Fibroblast of mammary gland (primary cell): ENCODE results near the gene DOCK1.

ENCODE experiments used
- DNase-seq: peaks from one replicate; pipeline ENCODE4 v3.0.0-alpha.2; 2010; ENCODE audit warnings: low read depth
- H3K4me3 ChIP-seq: 2 replicates; pipeline ENCODE4 v1.5.1; 2011; ENCODE audit warnings: low read depth, mild to moderate bottlenecking, low read length, moderate library complexity; ENCODE audit not compliant: control insufficient read depth
- TF ChIP-seq, protein P1 (sequence below): conservative IDR thresholded peaks from 2 replicates; pipeline ENCODE4 v1.5.1; 2011; ENCODE audit warnings: low read depth, low read length, inconsistent platforms; ENCODE audit not compliant: control insufficient read depth, insufficient read depth

Gene DOCK1

DNA sequence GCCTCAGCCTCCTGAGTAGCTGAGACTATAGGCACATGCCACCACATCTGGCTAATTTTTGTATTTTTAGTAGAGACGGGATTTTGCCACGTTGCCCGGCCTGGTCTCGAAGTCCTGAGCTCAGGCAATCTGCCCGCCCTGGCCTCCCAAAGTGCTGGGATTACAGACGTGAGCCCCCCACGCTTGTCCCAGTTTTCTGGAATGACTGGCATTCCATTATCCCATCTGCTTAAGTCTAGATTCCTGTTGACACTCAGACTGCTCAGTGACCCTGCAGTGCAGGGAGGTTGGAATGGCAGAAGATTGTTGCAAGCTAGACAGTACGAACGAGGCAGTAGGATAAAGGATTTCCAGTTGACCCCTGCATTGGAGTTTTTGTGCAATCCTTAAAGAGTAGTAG lies 508.8 kb downstream of the DOCK1 start:
- no peak for DNase-seq
- H3K4me3 ChIP-seq, result no peak overlapping the region
- TF ChIP-seq, protein P1, sequence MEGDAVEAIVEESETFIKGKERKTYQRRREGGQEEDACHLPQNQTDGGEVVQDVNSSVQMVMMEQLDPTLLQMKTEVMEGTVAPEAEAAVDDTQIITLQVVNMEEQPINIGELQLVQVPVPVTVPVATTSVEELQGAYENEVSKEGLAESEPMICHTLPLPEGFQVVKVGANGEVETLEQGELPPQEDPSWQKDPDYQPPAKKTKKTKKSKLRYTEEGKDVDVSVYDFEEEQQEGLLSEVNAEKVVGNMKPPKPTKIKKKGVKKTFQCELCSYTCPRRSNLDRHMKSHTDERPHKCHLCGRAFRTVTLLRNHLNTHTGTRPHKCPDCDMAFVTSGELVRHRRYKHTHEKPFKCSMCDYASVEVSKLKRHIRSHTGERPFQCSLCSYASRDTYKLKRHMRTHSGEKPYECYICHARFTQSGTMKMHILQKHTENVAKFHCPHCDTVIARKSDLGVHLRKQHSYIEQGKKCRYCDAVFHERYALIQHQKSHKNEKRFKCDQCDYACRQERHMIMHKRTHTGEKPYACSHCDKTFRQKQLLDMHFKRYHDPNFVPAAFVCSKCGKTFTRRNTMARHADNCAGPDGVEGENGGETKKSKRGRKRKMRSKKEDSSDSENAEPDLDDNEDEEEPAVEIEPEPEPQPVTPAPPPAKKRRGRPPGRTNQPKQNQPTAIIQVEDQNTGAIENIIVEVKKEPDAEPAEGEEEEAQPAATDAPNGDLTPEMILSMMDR, result no peak

DNA sequence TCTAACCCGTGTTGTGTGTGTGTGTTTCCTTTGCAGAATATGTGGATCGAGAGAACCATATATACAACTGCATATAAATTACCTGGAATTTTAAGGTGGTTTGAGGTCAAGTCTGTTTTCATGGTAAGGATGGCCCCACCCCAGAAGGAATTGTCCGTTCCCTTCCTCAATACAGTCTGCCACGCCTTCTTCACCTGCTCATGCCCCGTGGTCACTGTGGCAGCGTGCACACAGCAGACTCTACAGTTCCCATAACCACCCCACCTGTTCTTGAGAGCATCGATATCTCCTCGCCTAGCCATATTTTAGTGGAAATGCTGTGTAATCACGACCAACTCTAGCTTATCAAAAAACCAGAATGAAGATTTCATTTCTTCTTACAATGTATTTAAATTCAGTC lies 509.9 kb downstream of the DOCK1 start:
- no peak overlapping the region for H3K4me3 ChIP-seq
- DNase-seq, result no peak
- TF ChIP-seq, protein P1, result no peak

DNA sequence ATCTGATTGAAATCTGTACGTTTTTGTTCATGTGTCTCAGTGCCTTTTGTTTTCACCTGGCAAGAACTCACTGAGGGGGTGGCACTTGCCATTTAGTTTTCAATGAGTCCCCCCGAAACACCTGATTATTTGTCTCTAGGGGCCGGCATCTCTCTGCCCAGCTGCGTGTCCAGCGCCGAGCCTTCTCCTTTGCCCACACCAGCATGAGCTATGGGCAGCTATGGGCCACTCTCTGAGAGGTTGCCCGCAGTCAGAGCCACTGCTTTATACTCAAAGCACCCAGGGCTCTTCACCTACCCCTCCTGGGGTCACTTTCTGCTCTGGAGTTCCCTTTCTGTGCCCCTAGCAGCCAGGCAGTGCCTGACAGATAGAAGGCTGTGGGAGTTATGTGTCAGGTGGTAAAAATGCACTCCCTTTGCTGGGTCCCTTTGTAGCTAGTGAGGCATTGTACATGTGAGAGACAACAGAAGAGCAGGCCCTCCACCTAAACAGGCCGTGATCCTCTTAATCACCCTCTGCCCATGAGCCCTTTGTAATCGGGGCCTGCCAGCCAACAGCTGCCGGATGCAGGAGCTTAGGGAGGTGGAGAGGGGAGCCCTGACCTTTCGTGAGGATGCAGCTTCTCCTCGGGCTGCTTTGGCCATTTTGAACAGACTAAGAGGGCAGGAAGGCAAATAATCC lies 510.8 kb downstream of the DOCK1 start:
- no peak overlapping the region for H3K4me3 ChIP-seq
- DNase-seq, result no peak
- TF ChIP-seq, protein P1, result no peak

DNA sequence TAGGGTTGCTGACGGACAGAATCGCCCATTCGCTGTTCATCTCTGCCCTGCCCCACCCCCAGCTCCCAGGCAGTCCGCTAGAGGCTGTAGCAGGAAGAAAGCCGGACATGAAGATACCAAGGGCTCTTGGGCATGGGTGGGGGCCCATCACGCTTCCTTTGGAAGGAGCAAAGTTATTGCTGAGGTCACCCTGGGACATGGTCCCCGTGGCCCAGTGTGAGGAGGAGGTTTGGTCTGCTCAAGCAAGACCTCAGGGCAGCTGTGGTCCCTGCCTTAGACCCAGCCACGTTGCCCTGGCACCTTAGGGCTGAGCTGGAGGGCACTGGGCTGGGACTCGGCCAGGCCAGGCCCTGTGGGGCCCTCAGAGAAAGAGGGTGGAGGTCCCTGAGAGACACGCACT lies 511.8 kb downstream of the DOCK1 start:
- DNase-seq, result no peak
- no peak overlapping the region for H3K4me3 ChIP-seq
- TF ChIP-seq, protein P1, result no peak

DNA sequence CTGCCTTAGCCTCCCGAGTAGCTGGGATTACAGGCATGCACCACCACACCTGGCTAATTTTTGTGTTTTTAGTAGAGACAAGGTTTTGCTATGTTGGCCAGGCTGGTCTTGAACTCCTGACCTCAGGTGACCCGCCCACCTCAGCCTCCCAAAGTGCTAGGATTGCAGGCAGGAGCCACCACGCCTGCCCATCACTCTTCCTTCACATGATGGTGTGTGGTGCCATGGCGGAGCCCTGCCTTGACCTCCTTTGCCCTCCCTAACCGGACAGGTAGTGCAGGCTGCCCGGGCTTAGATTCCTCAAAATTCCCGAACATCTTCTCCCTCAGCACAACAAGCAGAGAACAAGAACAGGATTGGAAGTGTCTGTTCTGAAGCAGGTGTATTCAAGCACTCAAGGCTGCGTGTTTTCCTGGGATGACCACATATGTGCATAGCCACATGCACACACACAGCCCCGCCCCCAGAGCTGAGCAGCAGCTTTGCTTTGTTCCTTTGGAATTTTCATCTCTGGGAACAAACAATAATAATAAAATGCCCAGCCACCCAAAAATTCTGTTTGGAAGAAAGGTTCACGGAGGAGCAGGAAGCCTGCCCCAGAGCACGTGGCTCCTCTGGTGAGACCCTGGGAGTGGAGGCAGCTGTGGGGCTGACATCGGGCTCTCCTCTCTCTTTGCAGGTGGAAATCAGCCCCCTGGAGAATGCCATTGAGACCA lies 512.6 kb downstream of the DOCK1 start:
- DNase-seq, result no peak
- TF ChIP-seq, protein P1, result no peak
- H3K4me3 ChIP-seq, result no peak overlapping the region

DNA sequence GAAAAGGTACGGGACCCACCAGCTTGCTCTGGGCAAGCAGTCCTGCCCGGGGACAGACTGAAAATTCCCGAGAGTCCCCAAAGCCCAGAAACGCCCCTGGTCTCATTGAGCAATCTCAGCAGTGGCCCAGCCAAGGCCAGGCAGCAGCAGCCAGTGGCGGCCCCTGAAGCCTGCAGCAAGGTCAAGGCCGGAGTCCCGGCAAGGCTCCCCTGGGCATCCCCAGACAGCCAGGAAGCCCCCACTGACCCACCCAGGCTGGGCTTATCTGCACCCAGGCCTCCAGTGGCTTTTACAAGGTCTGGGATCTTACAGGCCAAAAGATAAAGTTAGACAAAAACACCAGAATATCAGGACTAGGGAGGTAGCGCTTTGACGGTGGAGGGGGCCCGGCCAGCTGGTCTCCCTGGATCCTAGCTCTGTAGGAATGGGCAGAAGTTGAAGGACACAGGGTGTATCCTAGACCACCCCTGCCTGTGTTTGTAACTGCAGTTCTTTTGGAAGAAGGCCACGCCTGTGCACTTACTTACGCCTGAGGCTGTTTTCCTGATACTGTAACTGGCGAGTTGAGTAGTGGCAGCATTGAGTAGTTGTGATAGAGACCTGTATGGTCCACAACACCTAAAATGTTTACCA lies 513.4 kb downstream of the DOCK1 start:
- no peak for DNase-seq
- TF ChIP-seq, protein P1, result no peak

More for the DNA sequence above, 513.4 kb downstream of the DOCK1 start:
- H3K4me3 ChIP-seq, result no peak overlapping the region
